SIG-M5 (cell line): ENCODE measurements around the gene CNNM4.
A peak's percentile ranks its signal among the peaks of the same experiment; 100 is the strongest.

Source experiments
- DNase-seq: peaks from one replicate; lab custom pipeline; 2025; lab: John Stamatoyannopoulos, UW

CNNM4 gene

DNA sequence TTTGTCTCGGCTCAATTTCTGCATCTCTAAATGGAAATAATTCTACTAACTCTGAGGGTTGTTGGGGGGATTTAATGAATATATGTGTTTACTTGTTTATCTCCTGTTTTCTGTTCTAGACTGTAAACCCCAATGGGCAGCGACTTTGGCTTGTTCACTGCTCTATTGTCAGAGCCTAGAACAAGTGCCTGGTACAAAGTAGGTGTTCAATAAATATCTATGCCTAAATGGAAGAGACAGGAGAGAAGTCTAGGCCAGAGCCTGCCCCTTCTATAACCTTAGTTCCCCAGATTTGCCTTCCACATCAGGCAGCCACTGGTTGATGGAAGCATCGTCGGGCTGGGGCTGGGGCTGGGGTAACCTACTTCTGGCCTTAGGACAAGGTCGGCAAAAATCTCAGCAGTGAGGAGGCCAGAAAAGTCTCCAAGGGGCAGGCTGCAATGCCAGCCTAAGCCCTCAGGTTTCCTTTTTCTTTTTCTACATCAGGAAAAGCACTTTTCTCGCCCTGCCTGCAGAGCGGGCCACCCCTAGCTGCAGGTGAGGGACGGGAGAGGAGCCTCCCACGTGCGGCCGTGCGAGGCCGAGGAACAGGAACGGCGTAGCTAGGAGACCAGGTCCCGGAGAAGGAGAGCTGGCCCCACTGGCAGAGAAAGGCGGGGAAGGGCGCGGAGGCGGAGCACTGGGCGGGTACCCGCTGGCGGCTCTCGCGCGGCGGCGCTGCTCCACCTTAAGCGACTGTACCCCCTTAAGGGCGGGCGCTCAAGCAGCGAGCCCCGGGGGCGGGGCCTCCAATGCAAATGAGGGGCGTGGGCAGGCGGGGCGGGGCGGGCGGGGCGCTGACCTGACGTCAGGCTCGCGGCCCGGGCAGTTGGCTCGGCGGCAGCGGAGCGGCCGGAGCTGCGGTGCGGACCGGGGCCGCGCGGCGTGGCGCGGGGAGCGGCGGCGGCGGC, at the start of gene CNNM4:
Gene CNNM4, plus strand, starts transcription at position 867 of the 950 bp plus-strand sequence. CDS start 98 bp downstream, outside the sequence.
- peak; percentile 38 for DNase-seq

- DNase-seq, result no peak
Observed at GRCh38 chr2:96710985-96711384, 49.7 kb upstream of the CNNM4 start.

GRCh38 chr2:96715658-96716057, 45.0 kb upstream of the CNNM4 start:
- DNase-seq, result no peak

- DNase-seq, result no peak
Observed at GRCh38 chr2:96716388-96716787, 44.3 kb upstream of the CNNM4 start.

DNA sequence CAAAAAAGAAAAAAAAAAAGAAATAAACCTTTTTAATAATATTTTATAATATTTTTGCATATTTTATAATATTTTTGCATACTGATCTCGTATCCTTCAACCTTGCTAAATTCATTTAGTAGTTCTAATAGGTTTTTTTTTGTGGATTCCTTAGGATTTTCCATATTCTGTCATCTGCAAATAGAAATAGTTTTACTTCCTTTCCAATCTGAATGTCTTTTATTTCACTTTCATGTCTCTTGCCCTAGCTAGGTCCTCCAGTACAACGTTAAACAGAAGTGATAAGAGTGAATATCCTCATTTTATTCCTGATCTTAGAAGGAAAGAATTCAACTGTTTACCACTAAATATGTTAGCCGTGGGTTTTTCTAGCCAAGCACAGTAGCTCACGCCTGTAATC, 34.6 kb upstream of the CNNM4 start:
- DNase-seq, result no peak

- no peak for DNase-seq
Observed at GRCh38 chr2:96727431-96727830, 33.3 kb upstream of the CNNM4 start.

DNA sequence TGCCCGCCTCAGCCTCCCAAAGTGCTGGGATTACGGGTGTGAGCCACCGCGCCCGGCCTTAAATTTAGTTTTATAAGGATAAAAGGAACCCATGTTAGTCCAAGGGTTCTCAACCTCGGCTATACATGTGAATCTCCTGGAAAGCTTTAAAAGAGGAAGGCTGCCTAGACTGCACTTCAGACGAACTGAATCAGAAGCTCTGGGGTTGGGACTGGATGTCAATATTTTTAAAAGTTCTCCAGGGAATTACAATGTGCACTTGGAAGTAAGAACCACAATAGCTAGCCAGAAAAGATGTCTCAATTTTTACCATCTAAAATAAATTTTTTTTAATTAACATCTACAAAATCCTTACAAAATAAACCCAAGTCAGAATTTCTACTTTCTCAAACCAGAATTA, 31.0 kb upstream of the CNNM4 start:
- no peak for DNase-seq

DNA sequence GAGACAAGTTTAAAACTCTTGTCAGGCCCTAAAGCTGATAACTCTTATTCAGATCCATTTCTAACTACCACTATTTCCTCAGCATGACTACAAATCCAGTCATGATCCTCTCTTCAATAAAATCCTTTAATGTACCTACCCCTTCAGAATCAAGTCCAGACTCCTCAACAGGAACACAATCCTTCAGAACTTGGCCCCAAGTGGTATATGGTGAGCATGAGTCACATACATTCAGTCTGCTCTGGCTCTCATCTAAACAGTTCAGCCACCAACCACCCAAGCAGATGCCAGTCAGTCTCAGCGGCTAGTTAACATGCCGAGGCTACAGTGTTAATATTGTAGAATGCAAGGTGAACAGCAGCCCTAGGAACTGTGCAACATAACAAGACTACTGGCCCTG, 30.5 kb upstream of the CNNM4 start:
- DNase-seq, result no peak

- no peak for DNase-seq
Observed at GRCh38 chr2:96733931-96734330, 26.8 kb upstream of the CNNM4 start.

GRCh38 chr2:96734880-96735583, 25.7 kb upstream of the CNNM4 start:
- no peak for DNase-seq

GRCh38 chr2:96737251-96737650, 23.5 kb upstream of the CNNM4 start:
- no peak for DNase-seq

DNA sequence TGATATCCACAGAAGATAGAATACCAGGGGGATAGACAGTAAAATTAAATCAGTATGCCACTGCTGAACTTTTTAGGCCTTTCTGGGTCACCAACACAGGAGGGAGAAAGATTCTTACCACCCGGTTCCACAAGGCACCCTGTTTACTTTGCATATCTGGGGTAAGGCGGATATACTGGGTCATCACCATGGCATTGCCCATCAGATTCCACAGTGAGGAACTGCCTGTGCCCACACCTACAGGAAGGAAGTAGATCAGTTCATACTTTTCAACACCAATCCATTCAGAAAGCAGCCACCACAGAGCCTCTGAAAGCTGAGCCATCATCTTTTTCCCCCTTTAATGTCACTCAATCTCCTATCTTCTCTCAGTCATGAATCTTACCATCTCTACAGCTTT, 22.9 kb upstream of the CNNM4 start:
- no peak for DNase-seq

- no peak for DNase-seq
Observed at GRCh38 chr2:96739076-96739632, 21.5 kb upstream of the CNNM4 start.

GRCh38 chr2:96739633-96740428, 20.9 kb upstream of the CNNM4 start, which contains the start of gene LMAN2L:
TSS of gene LMAN2L (minus strand) at chr2:96740064. CDS start at chr2:96740040, 24 bp downstream.
- peak; percentile 97 for DNase-seq

DNA sequence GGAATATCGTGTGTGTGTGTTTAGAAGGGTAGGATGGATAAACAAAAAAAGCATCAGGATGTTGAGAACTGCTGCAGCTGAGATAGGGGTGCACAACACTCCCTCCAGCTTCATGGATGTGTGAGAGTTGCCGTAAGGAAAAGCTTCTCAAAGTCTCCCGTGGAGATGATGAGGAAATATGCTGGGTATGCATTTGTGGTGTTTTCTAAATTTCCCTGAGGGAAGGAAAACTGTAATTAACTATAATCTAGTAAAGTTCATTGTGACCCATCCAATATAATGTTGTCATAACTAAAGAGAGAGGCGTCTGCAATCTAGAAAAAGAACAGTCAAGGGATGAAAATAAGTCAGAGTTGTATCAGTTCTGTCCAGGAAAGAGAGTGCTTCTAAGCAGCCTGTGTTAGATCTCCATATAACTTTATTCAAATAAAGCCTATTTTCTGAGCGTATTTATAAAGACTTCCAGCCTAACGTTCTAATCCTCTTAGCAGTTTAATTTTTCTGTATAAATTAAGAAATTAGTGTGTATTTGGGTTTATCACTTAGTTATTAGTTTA, 13.6 kb upstream of the CNNM4 start:
- DNase-seq, result no peak

GRCh38 chr2:96751800-96752199, 8.9 kb upstream of the CNNM4 start:
- no peak for DNase-seq

DNA sequence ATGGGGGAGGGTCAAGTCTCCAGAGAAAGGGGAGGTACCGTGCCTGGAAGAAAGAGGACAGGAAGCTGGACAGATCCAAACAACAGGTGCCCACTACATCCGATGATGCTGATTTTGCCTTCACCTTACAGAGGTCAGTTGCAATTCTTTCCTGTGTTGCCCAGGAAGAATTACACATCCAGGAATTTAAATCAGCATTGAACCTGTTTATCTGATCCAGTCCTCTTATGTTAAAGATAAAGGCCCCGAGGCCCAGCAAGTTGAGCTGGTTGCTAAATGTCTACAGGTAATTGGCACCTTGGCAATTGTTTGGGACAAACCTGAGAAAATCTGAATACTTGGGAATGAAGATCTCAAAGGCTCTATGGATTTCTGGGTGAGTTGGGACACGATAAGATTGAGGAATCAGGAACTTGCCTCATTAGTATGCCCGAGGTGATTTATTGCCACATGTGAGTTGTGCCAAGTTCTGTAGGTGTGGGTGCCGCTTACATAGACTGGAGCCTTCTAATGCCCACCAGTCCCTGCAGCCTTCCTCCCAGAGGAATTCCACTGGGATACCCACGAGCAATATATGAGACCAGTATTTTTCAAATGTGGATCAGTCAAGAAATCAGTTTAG, 6.9 kb upstream of the CNNM4 start:
- no peak for DNase-seq

GRCh38 chr2:96754317-96754716, 6.4 kb upstream of the CNNM4 start:
- no peak for DNase-seq

DNA sequence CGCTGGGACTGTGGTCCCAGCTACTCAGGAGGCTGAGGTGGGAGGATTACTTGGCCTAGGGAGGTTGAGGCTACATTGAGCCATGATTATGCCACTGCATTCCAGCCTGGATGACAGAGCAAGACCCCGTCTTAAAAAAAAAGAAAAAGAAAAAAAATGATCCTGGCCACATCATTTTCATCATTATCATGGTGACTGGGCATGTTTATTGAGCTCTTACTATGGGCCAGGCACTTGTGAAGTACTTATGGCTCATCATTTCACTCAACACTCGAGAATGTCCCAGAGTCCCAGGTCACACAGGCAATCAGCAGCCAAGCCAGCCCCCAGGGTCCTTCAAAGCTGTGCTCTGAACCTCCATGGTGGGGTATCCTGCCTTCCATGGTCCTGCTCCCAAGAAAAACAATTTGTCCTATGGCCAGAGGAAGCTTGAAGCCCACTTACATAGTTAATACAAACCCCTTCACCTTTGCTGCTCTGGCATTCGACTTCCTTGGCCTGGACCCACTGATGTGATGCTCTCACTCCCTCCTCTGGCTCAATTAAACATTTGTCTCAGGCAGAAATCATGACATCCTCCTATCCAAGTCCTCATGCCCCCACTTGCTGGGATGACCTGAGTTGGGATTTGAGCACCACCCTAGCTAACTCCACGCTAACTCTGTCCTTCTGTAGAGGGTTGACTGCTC, 3.8 kb upstream of the CNNM4 start:
- no peak for DNase-seq

GRCh38 chr2:96757477-96757860, 3.2 kb upstream of the CNNM4 start:
- DNase-seq, result no peak

GRCh38 chr2:96758987-96759386, 1.7 kb upstream of the CNNM4 start:
- DNase-seq, result no peak
